ENCODE data around the gene ABCA7.

DNA sequence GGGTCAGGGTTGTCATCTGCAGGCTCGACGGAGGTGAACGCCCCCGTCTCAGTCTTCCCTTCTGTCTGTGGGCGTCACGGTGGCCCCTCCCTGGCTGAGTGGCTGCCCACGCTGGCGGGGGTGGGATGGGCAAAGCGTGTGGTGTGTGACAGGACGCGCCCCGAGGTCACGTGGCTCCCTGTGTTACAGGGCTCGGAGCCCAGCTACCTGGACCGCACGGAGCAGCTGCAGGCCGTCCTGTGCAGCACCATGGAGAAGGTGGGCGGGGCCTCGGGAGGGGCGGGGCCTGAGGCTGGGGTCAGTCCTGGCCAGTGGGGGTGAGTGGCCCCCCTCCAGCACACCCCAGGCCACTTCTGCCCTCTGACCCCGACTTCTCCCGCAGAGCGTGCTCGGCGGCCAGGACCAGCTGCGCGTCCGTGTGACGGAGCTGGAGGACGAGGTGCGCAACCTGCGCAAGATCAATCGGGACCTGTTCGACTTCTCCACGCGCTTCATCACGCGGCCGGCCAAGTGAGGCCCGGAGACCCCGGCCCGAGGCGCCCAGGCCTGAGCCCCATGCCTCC lies 46.0 kb upstream of the ABCA7 start:
- TF ChIP-seq SP1 (IDR thresholded peaks at IDR 0.05; ENCODE audit: low read depth) (no peak), RAD21 (IDR thresholded peaks at IDR 0.05; ENCODE audit: low read depth) (no peak), SIN3A (IDR thresholded peaks at IDR 0.05; ENCODE audit: low read depth) (no peak), ZNF274 (IDR thresholded peaks at IDR 0.05; ENCODE audit: low read depth, low read length) (no peak), EZH2phosphoT487 (IDR thresholded peaks at IDR 0.05; ENCODE audit: borderline replicate concordance) (no peak), EGR1 (IDR thresholded peaks at IDR 0.05; ENCODE audit: low read depth) (no peak), POLR2A (IDR thresholded peaks at IDR 0.05; ENCODE audit: borderline replicate concordance, extremely low read depth, insufficient read depth, insufficient read length) (no peak)
- TF ChIP-seq, protein P1, sequence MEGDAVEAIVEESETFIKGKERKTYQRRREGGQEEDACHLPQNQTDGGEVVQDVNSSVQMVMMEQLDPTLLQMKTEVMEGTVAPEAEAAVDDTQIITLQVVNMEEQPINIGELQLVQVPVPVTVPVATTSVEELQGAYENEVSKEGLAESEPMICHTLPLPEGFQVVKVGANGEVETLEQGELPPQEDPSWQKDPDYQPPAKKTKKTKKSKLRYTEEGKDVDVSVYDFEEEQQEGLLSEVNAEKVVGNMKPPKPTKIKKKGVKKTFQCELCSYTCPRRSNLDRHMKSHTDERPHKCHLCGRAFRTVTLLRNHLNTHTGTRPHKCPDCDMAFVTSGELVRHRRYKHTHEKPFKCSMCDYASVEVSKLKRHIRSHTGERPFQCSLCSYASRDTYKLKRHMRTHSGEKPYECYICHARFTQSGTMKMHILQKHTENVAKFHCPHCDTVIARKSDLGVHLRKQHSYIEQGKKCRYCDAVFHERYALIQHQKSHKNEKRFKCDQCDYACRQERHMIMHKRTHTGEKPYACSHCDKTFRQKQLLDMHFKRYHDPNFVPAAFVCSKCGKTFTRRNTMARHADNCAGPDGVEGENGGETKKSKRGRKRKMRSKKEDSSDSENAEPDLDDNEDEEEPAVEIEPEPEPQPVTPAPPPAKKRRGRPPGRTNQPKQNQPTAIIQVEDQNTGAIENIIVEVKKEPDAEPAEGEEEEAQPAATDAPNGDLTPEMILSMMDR (IDR thresholded peaks at IDR 0.05 in 2 of 3, conservative IDR thresholded peaks at IDR 0.05 in 1 of 3; ENCODE audit: borderline replicate concordance in 1 of 3, insufficient read depth in 1 of 3, low read depth in 2 of 3, low read length in 2 of 3): no peak
- TF ChIP-seq, protein P2, sequence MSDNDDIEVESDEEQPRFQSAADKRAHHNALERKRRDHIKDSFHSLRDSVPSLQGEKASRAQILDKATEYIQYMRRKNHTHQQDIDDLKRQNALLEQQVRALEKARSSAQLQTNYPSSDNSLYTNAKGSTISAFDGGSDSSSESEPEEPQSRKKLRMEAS (IDR thresholded peaks at IDR 0.05): no peak

All from HCT116 (cell line).